Naive thymus-derived CD4-positive, alpha-beta T cell (primary cell): Measurements from ENCODE around the gene PRSS22. TPM values are rescaled to one million over a fixed set of nuclear protein-coding genes. Genes with fewer than 3 reads are reported as not detected.

Source experiments
- ATAC-seq: fragments of 150-1000 bp; cut with Tn5 transposase; 2 replicates; pipeline ENCODE4 v1.10.0; 2021; ENCODE audit warnings: mild to moderate bottlenecking, moderate library complexity
- CTCF ChIA-PET: fragments of 350-600 bp; sonication (Branson Sonifier 250); formaldehyde crosslinking; loops from one replicate; lab custom pipeline; 2021; ENCODE audit warnings: antibody characterized with exemption; lab: Charles Lee
- POLR2A ChIA-PET: fragments of 350-600 bp; sonication (Branson Sonifier 250); formaldehyde crosslinking; loops from one replicate; lab custom pipeline; 2021; ENCODE audit warnings: antibody characterized with exemption, inconsistent platforms; lab: Charles Lee
- DNase-seq, 9 donors: peaks; one replicate each; pipeline versions ENCODE4 v3.0.0 to v3.0.0-alpha.2; 2020 to 2022; ENCODE audit warnings: mixed read lengths in 1 of 9
- H3K27ac ChIP-seq: one replicate; pipeline ENCODE4 v1.7.0; 2013; ENCODE audit warnings: mild to moderate bottlenecking, low read depth, low read length, moderate library complexity
- H3K27me3 ChIP-seq, 2 donors: one replicate each; pipeline ENCODE4 v1.7.0; 2013; ENCODE audit warnings: low read length in 2 of 2, mild to moderate bottlenecking in 2 of 2, moderate library complexity in 2 of 2; ENCODE audit not compliant: control insufficient read depth in 2 of 2, insufficient read depth in 2 of 2
- H3K36me3 ChIP-seq, 3 experiments: 1 replicate in 2 of 3; 2 replicates in 1 of 3; pipeline ENCODE4 v1.7.0; 2013; ENCODE audit warnings: low read length in 3 of 3, mild to moderate bottlenecking in 3 of 3, moderate library complexity in 1 of 3; ENCODE audit not compliant: insufficient read depth in 3 of 3, control insufficient read depth in 2 of 3
- H3K4me1 ChIP-seq, 2 donors: one replicate each; pipeline ENCODE4 v1.7.0; 2013; ENCODE audit warnings: low read length in 2 of 2, mild to moderate bottlenecking in 2 of 2, moderate library complexity in 1 of 2; ENCODE audit not compliant: control insufficient read depth in 2 of 2, insufficient read depth in 2 of 2
- H3K4me3 ChIP-seq: 2 replicates; pipeline ENCODE4 v1.7.0; 2013; ENCODE audit warnings: mild to moderate bottlenecking, low read length
- H3K9me3 ChIP-seq, 3 experiments: 1 replicate in 2 of 3; 2 replicates in 1 of 3; pipeline ENCODE4 v1.7.0; 2013; ENCODE audit warnings: low read length in 3 of 3; ENCODE audit not compliant: control insufficient read depth in 2 of 3
- H3K27ac Mint-ChIP-seq, 9 donors: one replicate each; pipeline ENCODE4 v1.8.0; 2020 to 2022; ENCODE audit warnings: mixed read lengths in 9 of 9, mild to moderate bottlenecking in 8 of 9, moderate library complexity in 5 of 9, inconsistent platforms in 2 of 9
- H3K27me3 Mint-ChIP-seq, 5 donors: one replicate each; pipeline ENCODE4 v1.8.0; 2021 to 2022; ENCODE audit warnings: mixed read lengths in 5 of 5, mild to moderate bottlenecking in 1 of 5
- H3K36me3 Mint-ChIP-seq, 5 donors: one replicate each; pipeline ENCODE4 v1.8.0; 2020 to 2022; ENCODE audit warnings: mixed read lengths in 5 of 5, mild to moderate bottlenecking in 3 of 5, inconsistent platforms in 1 of 5
- H3K4me1 Mint-ChIP-seq, 7 donors: one replicate each; pipeline ENCODE4 v1.8.0; 2020 to 2022; ENCODE audit warnings: mixed read lengths in 7 of 7, mild to moderate bottlenecking in 3 of 7, inconsistent platforms in 1 of 7
- H3K4me3 Mint-ChIP-seq, 10 donors: one replicate each; pipeline ENCODE4 v1.8.0; 2020 to 2022; ENCODE audit warnings: mild to moderate bottlenecking in 10 of 10, mixed read lengths in 10 of 10, moderate library complexity in 6 of 10, inconsistent platforms in 2 of 10
- H3K9me3 Mint-ChIP-seq, 11 donors: one replicate each; pipeline ENCODE4 v1.8.0; 2020 to 2022; ENCODE audit warnings: mixed read lengths in 11 of 11, mild to moderate bottlenecking in 4 of 11, inconsistent platforms in 1 of 11, moderate library complexity in 1 of 11
- intact Hi-C, 2 donors: fragments of 100-400 bp; cut with micrococcal nuclease; formaldehyde crosslinking; loops; one replicate each; pipeline ENCODE4 v1.15.1; 2023
- polyA plus RNA-seq, 2 donors: library from polyadenylated mRNA; unstranded; fragments of 300-500 nt; fragmentation: Illumina TruSeq; gene quantifications; one replicate each; pipeline ENCODE4 v1.2.3, GENCODE V29; 2021
- total RNA-seq, 6 experiments: library from RNA in 5 of 6; stranded (reverse) in 5 of 6; gene quantifications; 1 replicate in 5 of 6; 2 replicates in 1 of 6; pipeline ENCODE4 v1.2.3 and lab custom pipeline; 2021 to 2026

The PRSS22 gene
- total and polyA plus RNA-seq, 7 experiments from 2014 or later = 0.59 to 0.72 TPM; not detected in 5

- ATAC-seq = no peak
- POLR2A ChIA-PET = no interaction called here
- H3K4me3 Mint-ChIP-seq = peak overlapping the region in 1 of 10 donors; percentile 1
These were observed 8.8 kb downstream of the PRSS22 start for GRCh38 chr16:2848933-2849725.

GRCh38 chr16:2846511-2847310 is 11.3 kb downstream of the PRSS22 start:
- ChIA-PET CTCF (no interaction called here), POLR2A (no interaction called here)
- intact Hi-C loops = no loop called here
- Histone ChIP-seq H3K36me3 (no peaks in the 10 kb centered on the region), H3K27ac (no peak overlapping the region), H3K9me3 (no peaks in the 10 kb centered on the region), H3K27me3 (no peaks in the 10 kb centered on the region), H3K4me1 (peaks cover 11 to 17% of the 10 kb centered on the region in 2 donors), H3K4me3 (no peak overlapping the region)
- no peak overlapping the region for H3K4me3 Mint-ChIP-seq
- DNase-seq = no peak
- peak; percentile 32 for ATAC-seq
- no peaks in the 10 kb centered on the region for H3K36me3 Mint-ChIP-seq
- peaks cover 3 to 9% (median 8%) of the 10 kb centered on the region in 5 donors for H3K27me3 Mint-ChIP-seq
- H3K4me1 Mint-ChIP-seq = peaks cover 0 to 18% (median 14%) of the 10 kb centered on the region in 7 donors
- H3K27ac Mint-ChIP-seq = peak overlapping the region in 1 of 9 donors; percentile 9
- peaks cover 0 to 4% (median 0%) of the 10 kb centered on the region in 11 donors for H3K9me3 Mint-ChIP-seq

More at GRCh38 chr16:2848933-2849725, 8.8 kb downstream of the PRSS22 start:
- peaks cover 0 to 7% (median 2%) of the 10 kb centered on the region in 11 donors for H3K9me3 Mint-ChIP-seq
- peaks cover 0 to 10% (median 3%) of the 10 kb centered on the region in 7 donors for H3K4me1 Mint-ChIP-seq
- Histone ChIP-seq H3K36me3 (no peaks in the 10 kb centered on the region), H3K9me3 (peaks cover 0 to 1% (median 0%) of the 10 kb centered on the region in 3 experiments), H3K4me3 (no peak overlapping the region), H3K27me3 (no peaks in the 10 kb centered on the region), H3K27ac (no peak overlapping the region), H3K4me1 (peaks cover 0 to 4% of the 10 kb centered on the region in 2 donors)
- intact Hi-C loops = no loop called here
- H3K36me3 Mint-ChIP-seq = peaks cover 0 to 3% (median 0%) of the 10 kb centered on the region in 5 donors
- CTCF ChIA-PET = no interaction called here
- no peak overlapping the region for H3K27ac Mint-ChIP-seq
- H3K27me3 Mint-ChIP-seq = peaks cover 3 to 9% (median 8%) of the 10 kb centered on the region in 5 donors
- DNase-seq = no peak

- CTCF ChIA-PET = interaction anchor here (0.9 kb wide), 1 partner anchor 23 kb away, joined by 3 read pairs; no protein-coding TSS in a partner anchor
These were observed 12.9 kb downstream of the PRSS22 start for GRCh38 chr16:2845116-2845515.

GRCh38 chr16:2843526-2843925 is 14.4 kb downstream of the PRSS22 start:
- no peaks in the 10 kb centered on the region for H3K27me3 ChIP-seq

More at GRCh38 chr16:2845116-2845515, 12.9 kb downstream of the PRSS22 start:
- peaks cover 0 to 4% (median 0%) of the 10 kb centered on the region in 11 donors for H3K9me3 Mint-ChIP-seq
- H3K36me3 ChIP-seq = no peaks in the 10 kb centered on the region
- H3K27ac ChIP-seq = no peak overlapping the region
- H3K4me3 ChIP-seq = no peak overlapping the region
- H3K27me3 Mint-ChIP-seq = peaks cover 3 to 9% (median 5%) of the 10 kb centered on the region in 5 donors
- POLR2A ChIA-PET = interaction anchor here (0.7 kb wide), 1 partner anchor 135 kb away, joined by 3 read pairs; the partner anchor contains the start of gene PKMYT1
- no peak for DNase-seq
- H3K4me1 Mint-ChIP-seq = peaks cover 0 to 29% (median 21%) of the 10 kb centered on the region in 7 donors
- H3K27ac Mint-ChIP-seq = peak overlapping the region in 6 of 9 donors; percentile 13 to 75 (median 31)
- H3K27me3 ChIP-seq = no peaks in the 10 kb centered on the region
- no peak overlapping the region for H3K4me3 Mint-ChIP-seq
- no peaks in the 10 kb centered on the region for H3K9me3 ChIP-seq
- H3K36me3 Mint-ChIP-seq = no peaks in the 10 kb centered on the region
- intact Hi-C loops = no loop called here
- ATAC-seq = no peak
- H3K4me1 ChIP-seq = peaks cover 25 to 29% of the 10 kb centered on the region in 2 donors

GRCh38 chr16:2842340-2843000 is 15.5 kb downstream of the PRSS22 start:
- ATAC-seq (peak; percentile 78), DNase-seq (peak; percentile 41 to 73 (median 56))
- Histone ChIP-seq H3K27me3 (no peaks in the 10 kb centered on the region), H3K4me3 (peak overlapping the region; percentile 51), H3K36me3 (no peaks in the 10 kb centered on the region), H3K27ac (peak overlapping the region; percentile 53), H3K9me3 (no peaks in the 10 kb centered on the region), H3K4me1 (peaks cover 30 to 37% of the 10 kb centered on the region in 2 donors)
- H3K4me1 Mint-ChIP-seq = peaks cover 11 to 51% (median 30%) of the 10 kb centered on the region in 7 donors
- H3K9me3 Mint-ChIP-seq = no peaks in the 10 kb centered on the region
- intact Hi-C loops = loop anchor here in 1 of 2 donors (1.0 kb wide), 1 partner anchor 26 kb away; no protein-coding TSS in a partner anchor
- ChIA-PET CTCF (interaction anchor here (1.1 kb wide), 1 partner anchor 26 kb away, joined by 6 read pairs; no protein-coding TSS in a partner anchor), POLR2A (interaction anchor here (0.7 kb wide), 1 partner anchor 66 kb away, joined by 3 read pairs; no protein-coding TSS in a partner anchor)
- H3K27ac Mint-ChIP-seq = peak overlapping the region; percentile 75 to 95 (median 88)
- H3K27me3 Mint-ChIP-seq = no peaks in the 10 kb centered on the region
- peak overlapping the region; percentile 46 to 75 (median 60) for H3K4me3 Mint-ChIP-seq
- no peaks in the 10 kb centered on the region for H3K36me3 Mint-ChIP-seq

More at GRCh38 chr16:2843526-2843925, 14.4 kb downstream of the PRSS22 start:
- Mint-ChIP-seq H3K36me3 (no peaks in the 10 kb centered on the region), H3K4me3 (no peak overlapping the region), H3K4me1 (peaks cover under 1 to 45% (median 27%) of the 10 kb centered on the region in 7 donors), H3K27me3 (no peaks in the 10 kb centered on the region), H3K9me3 (peaks cover 0 to 4% (median 0%) of the 10 kb centered on the region in 11 donors), H3K27ac (peak overlapping the region in 7 of 9 donors; percentile 41 to 85 (median 59))
- POLR2A ChIA-PET = interaction anchor here (0.7 kb wide), 1 partner anchor 65 kb away, joined by 3 read pairs; no protein-coding TSS in a partner anchor
- no peaks in the 10 kb centered on the region for H3K36me3 ChIP-seq
- ATAC-seq (no peak), DNase-seq (no peak)
- H3K27ac ChIP-seq = no peak overlapping the region
- peaks cover 30 to 37% of the 10 kb centered on the region in 2 donors for H3K4me1 ChIP-seq
- CTCF ChIA-PET = no interaction called here
- no peaks in the 10 kb centered on the region for H3K9me3 ChIP-seq
- intact Hi-C loops = no loop called here
- no peak overlapping the region for H3K4me3 ChIP-seq
